Breast epithelium (tissue), 3 donors: Measurements from ENCODE around the gene WDR36.

Experiments used
- CTCF ChIP-seq, 3 donors: fragments of 450-650 bp; IDR thresholded peaks; one replicate each; pipeline ENCODE4 v1.5.1; 2016 to 2017; ENCODE audit warnings: antibody characterized with exemption in 3 of 3, mild to moderate bottlenecking in 3 of 3, moderate library complexity in 3 of 3
- POLR2A ChIP-seq: fragments of 450-650 bp; IDR thresholded peaks from one replicate; pipeline ENCODE4 v1.6.1; 2016; ENCODE audit warnings: antibody characterized with exemption, mild to moderate bottlenecking, moderate library complexity
- POLR2AphosphoS5 ChIP-seq, 3 donors: sonication (generic); formaldehyde crosslinking; IDR thresholded peaks; one replicate each; pipeline ENCODE4 v1.6.1; 2017; ENCODE audit warnings: antibody characterized with exemption in 3 of 3

- TF ChIP-seq POLR2A (no peak), CTCF (IDR thresholded peaks at IDR 0.05) (no peak), POLR2AphosphoS5 (IDR thresholded peaks at IDR 0.05) (no peak)
These were observed 80.4 kb downstream of the WDR36 start for GRCh38 chr5:111172504-111172903.
